Measurements from ENCODE around the gene SMOC2. TPM values are rescaled to one million over a fixed set of nuclear protein-coding genes. Genes with fewer than 3 reads are reported as not detected.

The SMOC2 gene
- total and polyA plus RNA-seq, 2 of the 4 experiments (the other 2 are of a cell fraction), result not detected

DNA sequence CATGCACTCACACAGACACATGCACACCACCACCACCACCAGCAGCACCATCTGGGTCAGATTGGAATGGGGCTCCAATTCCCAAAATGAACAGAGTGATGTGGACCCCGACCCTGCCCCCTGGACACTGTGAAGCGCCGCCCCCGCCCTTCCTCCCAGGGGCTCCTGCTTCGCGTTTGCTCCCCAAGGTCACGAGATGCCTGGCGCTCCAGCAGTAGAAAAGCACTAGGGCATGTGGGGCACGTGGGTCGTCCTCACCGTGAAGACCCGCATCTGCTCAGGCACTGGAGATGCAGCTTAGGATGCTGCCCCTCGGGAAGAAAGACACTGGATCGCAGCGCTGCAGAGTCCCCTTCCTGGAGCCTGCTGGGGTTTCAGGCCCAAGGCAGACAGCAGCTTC, 184.0 kb downstream of the SMOC2 start:
- Histone ChIP-seq H3K23ac (ENCODE audit: low read depth, low read length) (no peak overlapping the region), H3K9me1 (ENCODE audit: insufficient read depth, low read length) (no peaks in the 10 kb centered on the region), H3K9me3 (ENCODE audit: control insufficient read depth, insufficient read depth, low read length) (peaks cover 53% of the 10 kb centered on the region), H4K91ac (ENCODE audit: insufficient read depth, low read depth, low read length) (no peak overlapping the region), H3K56ac (ENCODE audit: extremely low read depth, insufficient read depth, low read length) (no peak overlapping the region), H4K8ac (ENCODE audit: low read depth in 2 of 2, low read length in 2 of 2) (no peak overlapping the region), H2AFZ (replicated peaks; ENCODE audit: low read length, poor library complexity) (no peak overlapping the region), H3K27me3 (ENCODE audit: control insufficient read depth, insufficient read depth, low read length) (no peaks in the 10 kb centered on the region), H3K9ac (ENCODE audit: low read depth, low read length) (no peak overlapping the region), H3K79me1 (ENCODE audit: low read depth in 1 of 2, low read length in 2 of 2) (no peaks in the 10 kb centered on the region), H3K36me3 (ENCODE audit: control insufficient read depth, insufficient read depth, low read length) (no peaks in the 10 kb centered on the region), H2AK9ac (replicated peaks; ENCODE audit: low read depth, low read length, poor library complexity) (no peak overlapping the region), H3K4me3 (ENCODE audit: insufficient read depth, low read depth, low read length) (no peak overlapping the region), H2AK5ac (ENCODE audit: low read depth, low read length) (no peak overlapping the region), H3K4me2 (ENCODE audit: low read depth, low read length) (no peak overlapping the region), H2BK5ac (ENCODE audit: low read depth, low read length, poor library complexity, severe bottlenecking) (no peak overlapping the region), H2BK120ac (ENCODE audit: low read depth, low read length) (no peak overlapping the region), H3K4ac (ENCODE audit: low read depth, low read length) (no peak overlapping the region), H2BK20ac (ENCODE audit: low read depth, low read length) (no peak overlapping the region), H4K20me1 (ENCODE audit: insufficient read depth, low read length) (no peaks in the 10 kb centered on the region), H3K18ac (ENCODE audit: low read depth, low read length) (no peak overlapping the region), H3K14ac (replicated peaks; ENCODE audit: low read depth, low read length) (no peak overlapping the region), H4K5ac (ENCODE audit: low read depth, low read length) (no peak overlapping the region), H2BK15ac (ENCODE audit: low read depth, low read length) (no peak overlapping the region), H3K4me1 (ENCODE audit: control insufficient read depth, insufficient read depth, low read length) (no peaks in the 10 kb centered on the region), H3K27ac (ENCODE audit: insufficient read depth, low read length) (no peak overlapping the region)
- ChIA-PET POLR2A (ENCODE audit: unreplicated experiment) (no interaction called here), CTCF (no interaction called here)
- 82% methylated on average over 14 of the region's 15 CpGs; no CpG with 5 or more reads in 1 of the 2 experiments for WGBS, 2 experiments (ENCODE audit: extremely low coverage in 2 of 2, insufficient read length in 1 of 2)
- no peak for DNase-seq
- ATAC-seq (ENCODE audit: low read depth), result no peak
- in situ Hi-C loops (cut with MboI; ENCODE audit: low sequenced_read_pairs) (no loop called here), dilution Hi-C loops (cut with HindIII; ENCODE audit: low sequenced_read_pairs, unreplicated experiment) (no loop called here), intact Hi-C loops (cut with micrococcal nuclease) (no loop called here)
- BruUV-seq (replicated peaks), result no TSS peak
- TF ChIP-seq POLR2A (IDR thresholded peaks at IDR 0.05; ENCODE audit: low read depth, low read length) (no peak), CHD1 (IDR thresholded peaks at IDR 0.05; ENCODE audit: low read depth, low read length) (no peak), CEBPB (IDR thresholded peaks at IDR 0.05; ENCODE audit: low read depth, low read length) (no peak), FOS (IDR thresholded peaks at IDR 0.05; ENCODE audit: low read depth, low read length) (no peak), RCOR1 (IDR thresholded peaks at IDR 0.05; ENCODE audit: insufficient replicate concordance, low read length) (no peak), SMC3 (IDR thresholded peaks at IDR 0.05; ENCODE audit: low read depth, low read length) (no peak), MXI1 (IDR thresholded peaks at IDR 0.05; ENCODE audit: borderline replicate concordance, low read depth, low read length) (no peak), NFE2L2 (IDR thresholded peaks at IDR 0.05; ENCODE audit: low read depth, low read length) (no peak)
- TF ChIP-seq, protein P1, sequence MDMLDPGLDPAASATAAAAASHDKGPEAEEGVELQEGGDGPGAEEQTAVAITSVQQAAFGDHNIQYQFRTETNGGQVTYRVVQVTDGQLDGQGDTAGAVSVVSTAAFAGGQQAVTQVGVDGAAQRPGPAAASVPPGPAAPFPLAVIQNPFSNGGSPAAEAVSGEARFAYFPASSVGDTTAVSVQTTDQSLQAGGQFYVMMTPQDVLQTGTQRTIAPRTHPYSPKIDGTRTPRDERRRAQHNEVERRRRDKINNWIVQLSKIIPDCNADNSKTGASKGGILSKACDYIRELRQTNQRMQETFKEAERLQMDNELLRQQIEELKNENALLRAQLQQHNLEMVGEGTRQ (IDR thresholded peaks at IDR 0.05; ENCODE audit: low read depth, low read length), result no peak
- TF ChIP-seq, protein P2, sequence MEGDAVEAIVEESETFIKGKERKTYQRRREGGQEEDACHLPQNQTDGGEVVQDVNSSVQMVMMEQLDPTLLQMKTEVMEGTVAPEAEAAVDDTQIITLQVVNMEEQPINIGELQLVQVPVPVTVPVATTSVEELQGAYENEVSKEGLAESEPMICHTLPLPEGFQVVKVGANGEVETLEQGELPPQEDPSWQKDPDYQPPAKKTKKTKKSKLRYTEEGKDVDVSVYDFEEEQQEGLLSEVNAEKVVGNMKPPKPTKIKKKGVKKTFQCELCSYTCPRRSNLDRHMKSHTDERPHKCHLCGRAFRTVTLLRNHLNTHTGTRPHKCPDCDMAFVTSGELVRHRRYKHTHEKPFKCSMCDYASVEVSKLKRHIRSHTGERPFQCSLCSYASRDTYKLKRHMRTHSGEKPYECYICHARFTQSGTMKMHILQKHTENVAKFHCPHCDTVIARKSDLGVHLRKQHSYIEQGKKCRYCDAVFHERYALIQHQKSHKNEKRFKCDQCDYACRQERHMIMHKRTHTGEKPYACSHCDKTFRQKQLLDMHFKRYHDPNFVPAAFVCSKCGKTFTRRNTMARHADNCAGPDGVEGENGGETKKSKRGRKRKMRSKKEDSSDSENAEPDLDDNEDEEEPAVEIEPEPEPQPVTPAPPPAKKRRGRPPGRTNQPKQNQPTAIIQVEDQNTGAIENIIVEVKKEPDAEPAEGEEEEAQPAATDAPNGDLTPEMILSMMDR (conservative IDR thresholded peaks at IDR 0.05; ENCODE audit: low read depth, low read length), result no peak

Measured in IMR-90 (cell line).